Muscle of arm (tissue), 12 donors: Measurements from ENCODE around the gene GALE. TPM values are rescaled to one million over a fixed set of nuclear protein-coding genes. Genes with fewer than 3 reads are reported as not detected.
A peak's percentile ranks its signal among the peaks of the same experiment; 100 is the strongest.
"Not testable (repeated sequence)": the region's sequence is repeated elsewhere in the genome, so short reads cannot be mapped to it uniquely, and the experiment has no call there.

Source experiments
- DNase-seq: peaks from one replicate; pipeline ENCODE4 v3.0.0-alpha.2; 2013
- polyA plus RNA-seq, 12 donors: library from polyadenylated mRNA; unstranded; fragments of 120-200 nt; gene quantifications; one replicate each; pipeline ENCODE4 v1.2.1, GENCODE V29; 2013; ENCODE audit not compliant: insufficient read length in 12 of 12

GALE gene
- polyA plus RNA-seq, 12 donors: 12.9 to 69.3 (median 19.7) TPM; not detected in 1

DNA sequence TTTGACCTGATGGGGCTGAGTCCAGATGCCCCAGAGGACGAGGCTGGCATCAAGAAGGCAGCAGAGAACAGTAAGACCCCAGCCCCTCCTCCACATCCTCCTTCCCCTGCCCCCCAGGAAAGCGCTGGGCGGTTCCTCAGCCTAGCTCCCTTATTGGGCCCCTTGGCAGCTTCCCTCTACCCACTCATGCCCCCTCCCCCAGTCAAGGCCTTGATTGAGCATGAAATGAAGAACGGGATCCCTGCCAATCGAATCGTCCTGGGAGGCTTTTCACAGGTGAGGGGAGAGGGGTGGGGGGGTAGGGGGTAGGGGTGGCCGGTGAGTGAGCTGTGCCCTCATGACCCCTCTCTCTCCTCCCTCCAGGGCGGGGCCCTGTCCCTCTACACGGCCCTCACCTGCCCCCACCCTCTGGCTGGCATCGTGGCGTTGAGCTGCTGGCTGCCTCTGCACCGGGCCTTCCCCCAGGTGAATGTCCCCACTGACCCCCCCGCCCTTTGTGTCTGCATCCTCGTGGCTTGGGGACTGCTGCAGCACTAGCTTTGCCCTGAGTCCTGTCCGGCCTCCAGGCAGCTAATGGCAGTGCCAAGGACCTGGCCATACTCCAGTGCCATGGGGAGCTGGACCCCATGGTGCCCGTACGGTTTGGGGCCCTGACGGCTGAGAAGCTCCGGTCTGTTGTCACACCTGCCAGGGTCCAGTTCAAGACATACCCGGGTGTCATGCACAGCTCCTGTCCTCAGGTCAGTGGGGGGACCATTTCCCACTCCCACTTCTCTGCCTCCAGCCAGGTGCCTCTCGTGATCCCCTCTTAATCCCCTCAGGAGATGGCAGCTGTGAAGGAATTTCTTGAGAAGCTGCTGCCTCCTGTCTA is 6.5 kb downstream of the GALE start:
- DNase-seq: no peak

DNA sequence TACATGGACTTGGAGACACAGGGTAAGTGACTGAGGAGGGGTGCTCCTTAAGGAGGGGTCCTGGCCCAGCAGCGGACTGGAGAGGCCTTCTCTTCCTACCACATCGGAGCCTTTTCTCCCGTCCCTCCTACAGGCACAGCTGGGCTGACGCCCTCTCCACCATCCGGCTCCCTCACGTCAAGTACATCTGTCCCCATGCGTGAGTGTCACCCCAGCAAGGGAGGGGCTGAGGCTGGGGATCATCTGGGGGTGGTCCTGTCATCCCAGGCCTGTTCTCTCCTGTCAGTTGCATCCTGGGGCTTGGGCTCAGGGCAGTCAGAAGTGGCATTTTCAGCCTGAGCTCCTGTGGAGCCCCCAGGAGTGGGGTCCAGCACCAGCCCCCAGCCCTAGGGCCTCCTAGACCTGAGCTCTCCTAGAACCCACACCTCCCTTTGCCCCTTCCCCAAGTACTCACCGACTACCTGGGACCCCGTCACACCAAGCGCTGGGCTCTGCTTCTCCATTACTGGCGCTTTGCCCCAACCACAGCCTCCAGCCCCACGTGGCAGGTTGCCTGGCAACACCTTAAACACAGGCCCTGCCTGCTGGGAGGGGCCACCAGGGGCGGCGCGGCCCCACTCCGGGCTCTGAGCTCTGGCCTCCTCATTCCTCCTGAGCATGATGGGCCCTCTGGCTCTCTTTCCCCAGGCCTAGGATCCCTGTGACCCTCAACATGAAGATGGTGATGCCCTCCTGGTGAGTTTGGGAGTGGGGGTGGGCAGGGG is 7.4 kb downstream of the GALE start:
- no peak for DNase-seq

DNA sequence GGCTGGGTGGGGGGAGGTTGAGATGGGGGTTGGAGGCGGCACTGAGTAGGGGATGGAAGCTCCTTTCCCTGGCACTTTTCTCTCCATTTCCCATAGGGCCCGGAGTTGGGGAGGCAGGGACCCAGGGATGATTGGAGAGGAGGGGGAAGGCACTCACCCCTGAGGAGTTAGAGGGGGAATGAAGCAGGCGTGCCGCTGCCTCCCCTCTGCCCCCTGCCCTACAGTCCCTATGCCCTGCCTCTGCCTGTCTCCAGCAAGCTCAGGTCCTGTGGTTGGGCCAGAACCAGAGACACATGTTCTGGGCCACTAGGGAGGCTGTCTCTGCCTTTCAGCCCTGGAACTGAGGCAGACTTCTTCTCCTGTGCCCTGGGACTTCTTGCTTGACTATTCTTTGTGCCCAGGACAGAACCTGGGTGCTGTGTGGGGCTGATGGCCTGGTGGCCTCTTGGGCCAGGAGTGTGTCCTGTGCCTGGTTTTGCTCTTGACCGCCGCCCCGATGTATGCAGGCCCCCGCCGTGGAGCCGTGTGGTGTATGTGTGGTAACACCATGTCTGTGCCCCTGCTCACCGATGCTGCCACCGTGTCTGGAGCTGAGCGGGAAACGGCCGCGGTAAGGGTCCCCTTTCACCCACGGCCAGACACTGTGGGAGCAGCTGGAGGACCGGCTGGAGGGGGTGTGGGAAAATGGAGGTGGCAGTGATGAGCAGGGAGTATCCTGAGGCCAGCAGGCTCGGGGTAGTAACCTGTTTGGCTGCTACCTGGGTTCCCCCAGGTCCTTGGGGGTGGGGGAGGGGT is 8.2 kb downstream of the GALE start:
- DNase-seq: no peak

DNA sequence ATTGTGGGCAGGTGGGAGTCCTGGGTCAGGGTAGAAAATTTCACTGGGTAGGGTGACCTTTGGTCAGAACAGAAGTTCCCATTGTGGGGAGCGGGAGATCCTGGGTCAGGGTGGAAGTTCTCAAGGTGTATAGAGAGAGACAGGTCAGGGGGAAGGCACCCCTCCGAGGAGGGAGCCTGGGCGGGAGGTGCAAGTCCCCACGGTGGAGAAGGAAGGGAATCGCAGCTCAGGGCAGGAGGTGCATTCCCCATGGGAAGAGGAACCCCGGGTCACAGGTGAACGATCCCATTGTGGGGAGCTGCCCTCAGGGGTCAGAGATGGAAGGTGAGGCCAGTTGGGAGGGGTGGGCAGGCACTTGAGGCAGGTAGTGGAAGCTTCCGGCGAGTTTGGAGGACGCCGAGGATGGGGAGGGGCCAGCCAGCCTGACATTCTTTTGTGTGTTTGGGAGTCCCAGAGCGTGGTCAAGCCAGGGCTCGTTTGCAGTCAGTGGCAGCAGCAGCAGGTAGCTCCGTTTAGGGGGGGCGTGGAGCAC is 9.0 kb downstream of the GALE start:
- no peak for DNase-seq

DNA sequence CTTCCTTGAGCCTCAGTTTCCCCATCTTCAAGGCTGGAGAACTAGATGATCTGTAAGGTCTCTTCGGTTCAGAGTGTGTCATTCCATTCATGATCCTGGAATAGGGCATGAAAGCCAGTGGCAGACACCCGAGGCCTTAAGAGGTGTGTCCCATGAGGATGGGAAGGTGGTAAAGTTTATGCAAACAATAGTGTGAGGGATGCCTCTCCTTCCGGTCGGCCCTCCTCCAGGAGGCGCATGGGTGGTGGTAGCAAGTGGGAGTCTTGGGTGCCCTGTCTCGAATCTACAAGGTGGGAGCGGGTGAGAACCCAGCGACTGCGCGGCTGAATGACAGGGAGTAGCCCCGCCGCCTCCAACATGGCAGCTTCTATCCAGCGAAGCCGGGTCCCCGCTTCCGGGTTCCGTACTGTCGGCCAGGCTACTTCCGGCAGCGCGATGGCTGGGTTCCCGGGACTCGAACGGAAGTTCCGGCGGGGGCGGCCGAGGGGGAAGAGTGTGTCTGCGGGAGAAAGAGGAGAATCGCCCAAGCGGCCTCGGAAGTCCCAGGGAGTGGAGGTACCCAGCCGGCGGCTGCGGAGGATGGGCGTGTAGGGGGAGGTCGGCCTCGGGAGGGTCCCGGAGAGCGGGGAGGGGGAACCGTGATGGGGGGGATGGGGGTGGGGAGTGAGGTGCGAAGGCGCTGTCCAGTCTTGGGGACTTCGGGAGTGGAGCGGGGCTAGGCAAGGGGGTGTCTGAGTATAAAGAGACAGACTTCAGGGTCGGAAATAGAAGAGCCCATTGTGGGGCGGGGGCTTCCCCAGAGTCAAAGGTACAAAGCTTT is 9.6 kb downstream of the GALE start, which contains the start of gene LYPLA2:
Gene LYPLA2, plus strand, starts transcription at position 450 of the 820 bp plus-strand sequence. CDS start 1,538 bp downstream, outside the sequence.
- peak; percentile 95 for DNase-seq

DNA sequence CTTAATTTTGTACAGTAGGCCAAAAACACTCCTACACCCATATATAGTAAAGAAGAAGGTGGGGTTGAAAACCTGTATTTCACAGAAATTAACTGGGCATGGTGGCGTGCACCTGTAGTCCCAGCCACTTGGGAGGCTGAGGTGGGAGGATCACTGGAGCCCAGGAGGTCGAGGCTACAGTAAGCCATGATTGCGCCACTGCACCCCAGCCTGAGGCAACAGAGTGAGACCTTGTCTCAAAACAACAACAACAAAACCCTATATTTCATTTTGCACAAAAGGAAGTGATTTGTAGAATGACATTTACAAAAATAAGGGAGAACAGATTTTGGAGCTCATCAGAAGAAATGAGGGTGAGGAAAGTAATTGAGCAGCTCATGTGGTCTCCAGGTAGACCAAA is 11.9 kb downstream of the GALE start:
- DNase-seq: no peak

DNA sequence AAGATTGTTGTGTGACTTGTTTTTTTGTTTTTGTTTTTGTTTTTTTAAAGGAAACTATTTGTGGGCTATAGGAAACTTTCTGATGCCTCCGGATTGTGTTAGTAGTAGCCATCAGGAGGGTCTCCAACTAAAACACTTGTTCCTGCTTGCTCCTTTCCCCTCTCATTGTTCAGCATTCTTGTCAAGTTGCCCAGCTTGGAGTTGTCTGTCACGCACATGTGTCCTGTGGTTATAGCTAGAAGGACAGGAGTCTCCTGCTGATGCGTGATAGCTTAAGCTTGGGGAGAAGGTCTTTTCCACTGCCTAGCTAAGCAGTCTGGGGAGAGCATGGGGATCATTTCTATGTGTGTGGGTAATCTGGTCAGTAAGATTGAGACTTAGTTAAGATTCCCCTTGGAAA is 12.9 kb downstream of the GALE start:
- no peak for DNase-seq

DNA sequence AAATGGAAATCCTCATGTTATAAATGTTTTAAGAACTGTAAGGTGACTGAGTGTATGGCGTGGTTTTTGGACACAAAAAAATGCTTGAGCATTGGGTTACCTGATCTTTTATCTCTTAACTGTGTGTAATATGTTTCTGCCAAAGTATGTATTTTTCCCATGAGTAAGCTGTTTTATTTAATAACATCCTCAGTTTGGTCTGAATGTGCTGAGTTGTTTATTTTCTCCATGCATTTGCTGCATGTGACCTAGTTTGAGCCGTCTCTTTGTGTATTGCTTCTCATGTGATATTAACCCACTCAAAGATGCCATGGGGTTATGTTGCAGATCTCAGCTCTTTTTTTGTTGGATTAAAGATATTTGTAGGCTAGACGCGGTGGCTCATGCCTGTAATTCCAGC is 15.7 kb downstream of the GALE start:
- no peak for DNase-seq

DNA sequence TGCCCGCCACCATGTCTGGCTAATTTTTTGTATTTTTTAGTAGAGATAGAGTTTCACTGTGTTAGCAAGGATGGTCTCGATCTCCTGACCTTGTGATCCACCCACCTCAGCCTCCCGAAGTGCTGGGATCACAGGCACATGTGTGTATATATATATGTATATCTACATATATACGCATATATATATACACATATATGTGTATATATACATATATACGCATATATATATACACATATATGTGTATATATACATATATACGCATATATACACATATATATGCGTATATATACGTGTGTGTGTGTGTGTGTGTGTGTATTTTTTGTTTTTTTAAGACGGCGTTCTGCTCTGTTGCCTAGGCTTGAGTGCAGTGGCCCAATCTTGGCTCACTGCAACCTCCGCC is 17.4 kb downstream of the GALE start:
- not testable (repeated sequence) for DNase-seq

DNA sequence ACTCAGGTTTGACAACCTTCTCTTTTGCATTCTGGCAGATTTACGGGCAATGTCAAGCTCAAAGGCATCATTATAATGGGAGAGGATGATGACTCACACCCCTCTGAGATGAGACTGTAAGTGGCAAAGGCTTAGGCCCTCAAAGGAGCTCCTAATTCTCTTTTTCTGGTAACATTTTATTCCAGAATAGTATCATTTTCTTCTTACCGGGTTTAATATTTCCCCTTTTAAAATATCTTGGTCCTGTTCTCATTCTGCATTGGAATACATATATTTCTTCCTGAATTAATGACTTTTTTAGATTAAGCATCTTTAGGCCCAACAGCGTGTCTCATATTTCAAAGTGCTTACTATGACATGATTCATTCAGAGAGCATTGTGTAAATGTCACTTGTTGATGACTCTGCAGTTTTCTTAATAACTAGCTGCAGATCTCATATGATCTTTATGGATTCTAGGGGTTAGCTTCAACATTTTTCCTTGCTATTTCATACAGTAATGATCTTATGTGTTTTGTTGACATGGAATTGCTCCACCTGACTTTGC is 20.7 kb downstream of the GALE start:
- DNase-seq: no peak

DNA sequence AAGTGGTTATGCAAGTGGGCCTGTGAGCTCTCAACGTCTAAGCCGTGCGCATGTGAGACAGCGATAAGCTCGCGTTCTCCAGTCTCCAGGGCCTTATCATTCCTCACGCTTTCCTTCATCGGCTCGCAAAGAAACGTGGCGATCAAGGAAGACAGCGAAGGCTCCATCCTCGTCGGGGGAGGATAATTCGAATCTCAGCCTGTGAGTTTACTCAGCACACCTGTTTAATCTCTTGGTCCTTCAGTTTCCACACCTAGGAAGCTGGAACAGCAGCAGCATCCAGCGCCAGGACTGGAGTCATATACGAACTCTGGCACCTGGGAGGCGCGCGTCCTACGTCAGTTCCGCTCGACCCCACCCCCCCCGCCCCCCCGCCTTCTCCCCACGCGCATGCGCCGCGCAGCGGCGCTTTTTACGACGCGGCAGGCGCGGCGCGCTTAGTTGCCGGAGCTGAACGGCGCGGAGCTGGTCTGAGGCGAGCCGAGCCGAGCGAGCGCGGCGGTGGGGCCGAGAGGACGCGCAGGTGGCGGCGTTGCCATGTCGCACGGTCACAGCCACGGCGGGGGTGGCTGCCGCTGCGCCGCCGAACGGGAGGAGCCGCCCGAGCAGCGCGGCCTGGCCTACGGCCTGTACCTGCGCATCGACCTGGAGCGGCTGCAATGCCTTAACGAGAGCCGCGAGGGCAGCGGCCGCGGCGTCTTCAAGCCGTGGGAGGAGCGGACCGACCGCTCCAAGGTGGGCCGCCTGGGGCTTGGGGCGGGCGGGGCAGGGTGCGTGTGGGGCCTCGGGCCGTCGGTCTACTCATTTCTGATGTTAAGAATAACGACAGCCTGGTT is 22.4 kb downstream of the GALE start, which contains the start of gene PITHD1:
Gene PITHD1, plus strand, starts transcription at position 440 of the 836 bp plus-strand sequence. Its CDS starts 98 bp downstream, at position 538.
- peak; percentile 87 for DNase-seq

DNA sequence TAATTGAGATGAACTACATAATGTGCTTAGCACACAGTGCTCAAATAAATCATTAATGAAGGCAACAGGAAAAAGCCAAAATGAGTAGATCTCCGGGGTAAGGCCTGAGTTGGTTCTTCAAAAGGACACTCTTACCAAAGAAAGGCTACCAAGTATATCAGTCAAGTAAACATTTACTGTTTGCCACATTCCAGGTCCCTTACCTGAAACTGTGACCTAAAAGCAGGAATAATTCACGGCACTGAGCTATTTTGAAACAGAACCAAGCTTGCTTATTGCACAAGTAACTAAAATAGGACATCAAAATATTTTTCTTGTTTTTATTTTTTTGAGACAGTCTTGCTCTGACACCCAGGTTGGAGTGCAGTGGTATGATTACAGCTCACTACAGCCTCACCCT is 24.3 kb downstream of the GALE start:
- DNase-seq: no peak

DNA sequence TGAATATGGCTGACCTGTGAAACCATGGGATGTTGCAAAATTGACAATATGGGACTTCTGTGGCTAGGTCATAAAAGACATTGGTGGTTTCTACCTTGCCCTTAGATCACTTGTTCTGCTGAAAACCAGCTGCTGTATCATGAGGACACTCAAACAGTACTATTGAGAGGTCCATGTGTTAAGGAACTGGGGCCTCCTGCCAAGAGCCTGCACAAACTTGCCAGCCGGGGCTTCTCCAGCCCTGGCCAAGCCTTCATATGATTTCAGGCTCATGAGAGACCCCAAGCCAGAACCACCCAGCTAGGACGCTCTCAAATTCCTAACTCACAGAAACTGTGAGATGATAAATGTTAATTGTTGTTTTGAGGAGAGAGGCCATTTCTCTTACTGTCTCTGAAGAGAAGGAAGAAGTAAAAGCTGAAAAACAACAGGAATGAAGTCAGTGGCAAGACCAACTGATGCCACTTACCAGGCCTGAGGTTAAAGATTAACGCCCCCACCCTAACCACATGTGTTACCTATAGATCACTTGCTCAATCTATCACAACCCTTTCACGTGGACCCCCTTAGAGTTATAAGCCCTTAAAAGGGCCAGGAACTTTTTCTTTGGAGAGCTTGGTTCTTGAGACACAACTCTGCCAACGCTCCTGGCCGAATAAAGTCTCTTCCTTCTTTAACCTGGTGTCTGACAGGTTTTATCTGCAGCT is 26.2 kb downstream of the GALE start:
- DNase-seq: no peak

DNA sequence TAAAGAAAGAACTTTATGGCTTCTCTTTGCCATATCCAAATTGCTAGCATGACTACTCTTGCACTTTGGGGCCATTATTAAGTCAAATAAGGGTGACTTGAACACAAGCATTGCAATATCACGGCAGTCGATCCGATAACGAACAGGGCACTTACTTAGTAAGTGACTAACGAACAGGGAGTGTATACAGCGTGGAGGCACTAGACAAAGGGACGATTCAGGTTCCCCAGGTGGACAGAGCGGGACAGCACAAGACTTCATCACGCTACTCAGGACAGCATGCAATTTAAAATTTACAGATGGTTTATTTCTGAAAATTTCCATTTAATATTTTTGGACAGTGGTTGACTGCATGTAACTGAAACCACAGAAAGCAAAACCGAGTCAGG is 27.7 kb downstream of the GALE start:
- DNase-seq: no peak

DNA sequence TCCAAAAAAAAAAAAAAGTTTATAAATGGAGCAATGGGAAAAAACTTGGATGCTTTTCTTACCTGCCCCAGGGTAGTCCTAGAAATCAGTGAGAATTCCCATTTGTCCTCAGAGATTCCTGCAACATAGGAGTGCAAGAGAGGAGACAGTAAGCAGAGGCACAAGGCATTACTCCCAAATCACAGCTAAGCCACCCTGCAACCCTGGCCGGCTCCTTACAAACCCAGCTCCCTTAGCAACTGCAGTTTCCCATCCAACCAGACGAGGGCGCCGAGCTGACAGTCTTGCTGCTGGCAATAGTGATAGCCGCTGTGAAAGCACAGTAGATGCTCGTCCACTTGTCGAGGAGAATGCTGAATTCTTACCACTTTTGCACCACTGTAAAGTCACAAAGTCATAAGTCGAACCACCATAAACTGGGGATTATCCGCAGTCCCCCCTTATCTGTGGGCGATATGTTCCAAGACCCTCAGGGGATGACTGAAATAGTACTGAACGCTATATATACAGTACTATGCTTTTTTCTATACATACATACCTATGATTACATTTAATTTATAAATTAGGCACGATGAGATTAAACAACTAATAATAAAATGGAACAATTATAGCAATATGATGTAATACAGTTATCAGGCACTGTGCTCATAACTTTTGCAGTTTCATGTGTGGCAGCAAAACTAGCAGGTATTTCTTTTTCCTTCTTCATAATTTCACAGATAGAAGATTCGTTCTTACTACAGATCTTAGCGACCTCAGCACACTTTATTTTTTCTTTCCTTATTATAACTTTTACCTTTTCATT is 28.3 kb downstream of the GALE start:
- DNase-seq: peak; percentile 83

DNA sequence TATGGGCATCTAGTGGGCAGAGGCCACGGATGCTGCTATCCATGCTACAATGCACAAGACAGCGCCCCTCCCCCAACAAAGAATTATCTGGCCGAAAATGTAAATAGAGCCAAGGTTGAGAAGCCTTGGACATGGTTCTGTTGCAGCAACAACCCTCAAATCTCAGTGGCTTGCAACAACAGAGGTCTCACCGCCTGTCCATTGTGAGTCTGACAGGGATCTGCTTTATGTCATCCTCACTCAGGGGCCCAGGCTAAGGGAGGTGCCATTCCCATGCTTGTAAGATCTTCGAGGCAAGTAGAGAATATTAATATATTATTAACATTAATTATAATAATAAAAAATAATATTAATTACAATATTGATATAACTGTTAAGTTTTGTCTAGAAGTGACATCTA is 31.8 kb downstream of the GALE start:
- DNase-seq: no peak

DNA sequence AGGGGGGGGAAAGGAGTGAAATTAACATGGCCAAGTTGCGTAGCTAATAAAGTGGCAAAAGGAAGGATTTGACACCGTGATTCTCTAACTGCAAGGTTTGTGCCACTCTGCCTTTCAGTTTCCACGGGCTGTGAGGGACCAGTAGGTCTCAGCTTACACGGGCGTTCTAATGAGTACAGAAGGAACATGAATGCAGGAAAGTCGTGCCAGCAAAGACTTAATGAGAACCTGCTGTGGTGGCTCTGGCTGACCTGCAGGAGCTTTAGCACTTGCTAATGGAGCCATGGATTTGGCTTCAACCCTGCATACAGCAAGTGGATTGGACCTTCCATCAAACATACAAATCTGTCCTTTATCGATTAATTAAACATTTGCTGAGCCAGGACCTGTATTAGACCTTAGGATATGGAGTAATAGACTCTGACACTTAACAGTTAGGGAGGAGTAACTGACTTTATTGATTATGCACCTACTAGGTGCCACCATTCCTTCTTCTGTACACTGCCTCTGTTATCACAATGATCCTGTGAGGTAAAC is 37.4 kb downstream of the GALE start:
- no peak for DNase-seq

DNA sequence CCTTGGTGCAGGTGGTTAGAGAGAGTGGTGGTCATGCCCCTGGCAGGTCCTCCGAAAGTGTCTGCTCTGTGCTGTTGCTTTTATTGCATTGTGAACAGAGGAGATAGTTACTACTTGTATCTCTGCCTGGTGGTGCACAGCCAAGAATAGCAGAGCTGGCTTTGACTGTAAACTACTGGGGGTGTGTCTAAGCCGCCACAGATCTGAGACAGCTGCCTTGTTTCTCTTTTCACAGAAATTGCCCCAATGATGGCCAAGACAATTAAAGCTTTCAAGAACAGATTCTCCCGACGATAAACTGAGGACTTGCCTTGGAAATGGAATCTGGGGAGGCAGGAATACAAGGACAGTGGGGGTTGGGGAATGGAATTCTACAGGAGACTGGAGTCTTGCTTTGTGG is 41.3 kb downstream of the GALE start:
- DNase-seq: no peak
